Mesenchymal stem cell (in vitro differentiated cells and primary cell): ENCODE results near the gene CLRN1.
"Not testable (repeated sequence)": the region's sequence is repeated elsewhere in the genome, so short reads cannot be mapped to it uniquely, and the experiment has no call there.

Experiments used
- DNase-seq: peaks from one replicate; pipeline ENCODE4 v3.0.0-alpha.2; 2013
- H2AFZ ChIP-seq: one replicate; pipeline ENCODE4 v1.6.1; 2013; ENCODE audit warnings: low read depth, mild to moderate bottlenecking, control low read depth, inconsistent platforms, low read length, moderate library complexity
- H2AK5ac ChIP-seq: 2 replicates; pipeline ENCODE4 v1.6.1; 2013; ENCODE audit warnings: low read length, moderate library complexity, mild to moderate bottlenecking, inconsistent platforms; ENCODE audit not compliant: severe bottlenecking
- H2BK120ac ChIP-seq: one replicate; pipeline ENCODE4 v1.6.1; 2013; ENCODE audit warnings: low read depth, mild to moderate bottlenecking, inconsistent platforms, low read length, moderate library complexity
- H2BK12ac ChIP-seq, 2 experiments: one replicate each; pipeline ENCODE4 v1.6.1; 2013; ENCODE audit warnings: inconsistent platforms in 2 of 2, low read length in 2 of 2, mild to moderate bottlenecking in 2 of 2, moderate library complexity in 2 of 2, control low read depth in 1 of 2
- H2BK15ac ChIP-seq: one replicate; pipeline ENCODE4 v1.6.1; 2013; ENCODE audit warnings: mild to moderate bottlenecking, low read depth, inconsistent platforms; ENCODE audit not compliant: poor library complexity, severe bottlenecking
- H2BK5ac ChIP-seq: 2 replicates; pipeline ENCODE4 v1.6.1; 2013; ENCODE audit warnings: low read depth, mild to moderate bottlenecking, low read length, control low read depth, inconsistent platforms; ENCODE audit not compliant: poor library complexity, severe bottlenecking
- H3K14ac ChIP-seq, 2 experiments: one replicate each; pipeline ENCODE4 v1.6.1; 2013; ENCODE audit warnings: inconsistent platforms in 2 of 2, low read length in 2 of 2, control low read depth in 1 of 2, mild to moderate bottlenecking in 1 of 2, moderate library complexity in 1 of 2
- H3K18ac ChIP-seq, 2 experiments: one replicate each; pipeline ENCODE4 v1.6.1; 2013; ENCODE audit warnings: inconsistent platforms in 2 of 2, low read length in 2 of 2, control low read depth in 1 of 2, low read depth in 1 of 2, mild to moderate bottlenecking in 1 of 2
- H3K23ac ChIP-seq, 2 experiments: one replicate each; pipeline ENCODE4 v1.6.1; 2013; ENCODE audit warnings: inconsistent platforms in 2 of 2, low read length in 2 of 2, mild to moderate bottlenecking in 2 of 2, moderate library complexity in 2 of 2, control low read depth in 1 of 2
- H3K27ac ChIP-seq: 2 replicates; pipeline ENCODE4 v1.5.1; 2013; ENCODE audit warnings: mild to moderate bottlenecking, moderate library complexity, low read length, control low read depth, inconsistent platforms; ENCODE audit not compliant: poor library complexity, severe bottlenecking
- H3K27me3 ChIP-seq, 2 experiments: 2 replicates each; pipeline versions ENCODE4 v1.6.1 to v1.7.0; 2013; ENCODE audit warnings: low read length in 2 of 2, mild to moderate bottlenecking in 2 of 2, moderate library complexity in 2 of 2, control low read depth in 1 of 2, inconsistent platforms in 1 of 2; ENCODE audit not compliant: control insufficient read depth in 1 of 2, insufficient read depth in 1 of 2
- H3K36me3 ChIP-seq, 2 experiments: 2 replicates each; pipeline versions ENCODE4 v1.6.1 to v1.7.0; 2013; ENCODE audit warnings: low read length in 2 of 2, control low read depth in 1 of 2, inconsistent platforms in 1 of 2, low read depth in 1 of 2, mild to moderate bottlenecking in 1 of 2; ENCODE audit not compliant: insufficient read depth in 2 of 2, control insufficient read depth in 1 of 2
- H3K4ac ChIP-seq, 2 experiments: one replicate each; pipeline ENCODE4 v1.6.1; 2013; ENCODE audit warnings: inconsistent platforms in 2 of 2, low read length in 2 of 2, mild to moderate bottlenecking in 2 of 2, moderate library complexity in 2 of 2, control low read depth in 1 of 2, low read depth in 1 of 2
- H3K4me1 ChIP-seq: 2 replicates; pipeline ENCODE4 v1.6.1; 2013; ENCODE audit warnings: low read depth, low read length, control low read depth; ENCODE audit not compliant: control insufficient read depth, insufficient read depth
- H3K4me2 ChIP-seq: 2 replicates; pipeline ENCODE4 v1.6.1; 2013; ENCODE audit warnings: low read length, mild to moderate bottlenecking, inconsistent platforms; ENCODE audit not compliant: poor library complexity, severe bottlenecking
- H3K4me3 ChIP-seq, 2 experiments: 2 replicates each; pipeline versions ENCODE4 v1.5.1 to v1.7.0; 2013; ENCODE audit warnings: low read length in 2 of 2, mild to moderate bottlenecking in 2 of 2, control low read depth in 1 of 2, low read depth in 1 of 2; ENCODE audit not compliant: insufficient read depth in 1 of 2
- H3K79me1 ChIP-seq: replicated peaks from 2 replicates; pipeline ENCODE4 v1.6.1; 2013; ENCODE audit warnings: mild to moderate bottlenecking, control low read depth, low read length, inconsistent platforms; ENCODE audit not compliant: poor library complexity, severe bottlenecking
- H3K9ac ChIP-seq: 2 replicates; pipeline ENCODE4 v1.7.0; 2013; ENCODE audit warnings: mild to moderate bottlenecking, low read length, moderate library complexity
- H3K9me3 ChIP-seq: 2 replicates; pipeline ENCODE4 v1.7.0; 2013; ENCODE audit warnings: mild to moderate bottlenecking, low read length; ENCODE audit not compliant: control insufficient read depth
- H4K8ac ChIP-seq: one replicate; pipeline ENCODE4 v1.6.1; 2013; ENCODE audit warnings: inconsistent platforms, mild to moderate bottlenecking, low read length, moderate library complexity
- H4K91ac ChIP-seq: one replicate; pipeline ENCODE4 v1.6.1; 2013; ENCODE audit warnings: mild to moderate bottlenecking, low read length, inconsistent platforms
- WGBS: methylation state at CpG from one replicate; pipeline ENCODE4 v1.1.7; 2013; ENCODE audit warnings: mixed read lengths; 5-methylcytosine and 5-hydroxymethylcytosine counted together

Gene CLRN1

DNA sequence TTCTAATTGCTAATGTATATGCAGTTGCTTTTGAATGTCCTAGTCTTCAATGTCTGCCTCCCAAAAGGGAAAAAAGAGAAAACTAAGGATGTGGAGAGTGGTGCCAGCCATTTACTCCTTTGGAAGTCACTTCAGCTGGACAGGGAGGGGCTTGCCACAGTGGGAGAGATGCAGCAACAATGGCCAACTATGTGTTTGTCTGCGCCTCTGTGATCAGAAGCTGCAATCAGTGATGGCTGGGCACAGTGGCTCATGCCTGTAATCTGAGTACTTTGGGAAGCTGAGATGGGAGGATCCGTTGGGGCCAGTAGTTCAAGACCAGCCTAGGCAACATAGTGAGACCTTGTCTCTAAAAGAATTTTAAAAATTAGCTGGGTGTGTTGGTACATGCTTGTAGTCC is 16.7 kb upstream of the CLRN1 start:
- no peak overlapping the region for H3K4ac ChIP-seq
- H3K14ac ChIP-seq = no peak overlapping the region
- H3K4me1 ChIP-seq = no peaks in the 10 kb centered on the region
- H3K9me3 ChIP-seq = peaks cover 6% of the 10 kb centered on the region
- no peak overlapping the region for H2BK5ac ChIP-seq
- peaks cover 0 to 20% of the 10 kb centered on the region in 2 experiments for H3K27me3 ChIP-seq
- no peak overlapping the region for H3K4me3 ChIP-seq
- 87% methylated on average over 2 of the region's 2 CpGs for WGBS
- no peak overlapping the region for H3K27ac ChIP-seq
- no peak overlapping the region for H2BK120ac ChIP-seq
- H3K36me3 ChIP-seq = no peaks in the 10 kb centered on the region
- no peak overlapping the region for H3K9ac ChIP-seq
- H4K91ac ChIP-seq = no peak overlapping the region
- no peak overlapping the region for H2AK5ac ChIP-seq
- no peak overlapping the region for H2AFZ ChIP-seq
- no peak overlapping the region for H4K8ac ChIP-seq
- H2BK12ac ChIP-seq = no peak overlapping the region
- H3K79me1 ChIP-seq = no peaks in the 10 kb centered on the region
- no peak overlapping the region for H2BK15ac ChIP-seq
- no peak overlapping the region for H3K18ac ChIP-seq
- no peak for DNase-seq
- H3K4me2 ChIP-seq = no peak overlapping the region
- no peak overlapping the region for H3K23ac ChIP-seq

DNA sequence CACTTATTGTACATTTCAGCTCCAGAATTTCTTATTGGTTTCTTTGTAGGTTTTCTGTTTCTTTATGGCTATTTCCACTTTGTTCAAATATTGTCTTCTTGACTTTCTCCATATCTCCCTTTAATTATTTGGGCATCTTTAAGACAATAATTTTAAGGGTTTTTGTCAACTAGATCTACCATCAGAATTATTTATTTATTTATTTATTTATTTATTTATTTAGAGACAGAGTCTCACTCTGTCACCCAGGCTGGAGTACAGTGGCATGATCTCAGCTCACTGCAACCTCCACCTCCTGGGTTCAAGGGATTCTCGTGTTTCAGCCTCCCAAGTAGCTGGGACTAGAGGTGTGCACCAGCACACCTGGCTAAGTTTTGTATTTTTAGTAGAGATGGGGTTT is 15.9 kb upstream of the CLRN1 start:
- not testable (repeated sequence) for H2BK15ac ChIP-seq, H2BK120ac ChIP-seq, H3K9me3 ChIP-seq, H3K9ac ChIP-seq, H2BK12ac ChIP-seq, H3K18ac ChIP-seq, H2AK5ac ChIP-seq, H4K91ac ChIP-seq, H4K8ac ChIP-seq, H3K36me3 ChIP-seq, H3K79me1 ChIP-seq, H2BK5ac ChIP-seq, H3K4me1 ChIP-seq, H3K14ac ChIP-seq, DNase-seq, H3K27ac ChIP-seq, H3K4ac ChIP-seq, H3K23ac ChIP-seq, H3K4me2 ChIP-seq, H3K4me3 ChIP-seq, H2AFZ ChIP-seq
- WGBS = 50% methylated on average over 1 of the region's 1 CpG
- peaks cover 0 to 20% of the 10 kb centered on the region in 2 experiments for H3K27me3 ChIP-seq

GRCh38 chr3:150985711-150986110 is 13.2 kb upstream of the CLRN1 start:
- no peaks in the 10 kb centered on the region for H3K4me1 ChIP-seq
- no peak overlapping the region for H4K91ac ChIP-seq
- no peak overlapping the region for H2AFZ ChIP-seq
- H3K4ac ChIP-seq = no peak overlapping the region
- no peaks in the 10 kb centered on the region for H3K36me3 ChIP-seq
- H3K27me3 ChIP-seq = peaks cover 3 to 6% of the 10 kb centered on the region in 2 experiments
- H2BK120ac ChIP-seq = no peak overlapping the region
- H3K4me3 ChIP-seq = no peak overlapping the region
- no peak overlapping the region for H2BK12ac ChIP-seq
- H3K4me2 ChIP-seq = no peak overlapping the region
- no peak overlapping the region for H3K23ac ChIP-seq
- no peak overlapping the region for H3K9ac ChIP-seq
- H4K8ac ChIP-seq = no peak overlapping the region
- H3K79me1 ChIP-seq = no peaks in the 10 kb centered on the region
- DNase-seq = no peak
- H3K14ac ChIP-seq = no peak overlapping the region
- H3K9me3 ChIP-seq = no peaks in the 10 kb centered on the region
- no peak overlapping the region for H2BK5ac ChIP-seq
- no peak overlapping the region for H3K27ac ChIP-seq
- no peak overlapping the region for H3K18ac ChIP-seq
- no peak overlapping the region for H2AK5ac ChIP-seq
- H2BK15ac ChIP-seq = no peak overlapping the region

DNA sequence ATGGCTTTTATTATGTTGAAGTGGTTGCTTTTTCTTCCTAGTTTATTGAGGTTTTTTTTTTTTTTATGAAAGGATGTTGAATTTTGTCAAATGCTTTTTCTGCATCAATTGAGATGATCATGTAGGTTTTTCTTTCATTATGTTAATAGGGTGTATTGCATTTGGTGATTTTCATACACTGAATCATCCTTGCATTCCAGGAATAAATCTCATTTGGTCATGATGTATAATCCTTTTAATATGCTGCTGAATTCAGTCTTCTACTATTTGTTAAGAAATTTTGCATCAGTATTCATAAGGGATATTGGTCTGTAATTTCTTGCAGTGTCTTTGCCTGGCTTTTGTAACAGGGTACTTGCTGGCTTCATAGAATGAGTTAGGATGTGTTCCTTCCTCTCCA is 11.5 kb upstream of the CLRN1 start:
- Histone ChIP-seq H3K4ac (no peak overlapping the region), H2AK5ac (no peak overlapping the region), H3K23ac (no peak overlapping the region), H2BK12ac (no peak overlapping the region), H3K14ac (no peak overlapping the region), H3K27ac (no peak overlapping the region), H3K4me2 (no peak overlapping the region), H3K4me3 (no peak overlapping the region), H2BK5ac (no peak overlapping the region), H3K18ac (no peak overlapping the region), H3K4me1 (no peaks in the 10 kb centered on the region), H2BK120ac (no peak overlapping the region), H3K79me1 (no peaks in the 10 kb centered on the region), H3K9ac (no peak overlapping the region), H4K8ac (no peak overlapping the region), H2BK15ac (no peak overlapping the region), H4K91ac (no peak overlapping the region), H3K9me3 (no peaks in the 10 kb centered on the region), H3K36me3 (no peaks in the 10 kb centered on the region), H2AFZ (no peak overlapping the region), H3K27me3 (peaks cover 3% of the 10 kb centered on the region in 2 experiments)
- no peak for DNase-seq
